Ovary (tissue), 3 donors: Measurements from ENCODE around the gene SLC12A6.

Source experiments
- POLR2A ChIP-seq: fragments of 450-650 bp; IDR thresholded peaks from one replicate; pipeline ENCODE4 v1.6.1; 2017; ENCODE audit warnings: antibody characterized with exemption, mild to moderate bottlenecking, moderate library complexity
- TF ChIP-seq, protein P1 (sequence below), 3 donors: fragments of 450-650 bp in 2 of 3; fragments of 200-600 bp in 1 of 3; IDR thresholded peaks; one replicate each; pipeline versions ENCODE4 v1.5.1 to v1.8.0; 2016 to 2022; ENCODE audit warnings: antibody characterized with exemption in 3 of 3, mild to moderate bottlenecking in 1 of 3
- donor health status: DM: no; HTN: no; CAD: no.

DNA sequence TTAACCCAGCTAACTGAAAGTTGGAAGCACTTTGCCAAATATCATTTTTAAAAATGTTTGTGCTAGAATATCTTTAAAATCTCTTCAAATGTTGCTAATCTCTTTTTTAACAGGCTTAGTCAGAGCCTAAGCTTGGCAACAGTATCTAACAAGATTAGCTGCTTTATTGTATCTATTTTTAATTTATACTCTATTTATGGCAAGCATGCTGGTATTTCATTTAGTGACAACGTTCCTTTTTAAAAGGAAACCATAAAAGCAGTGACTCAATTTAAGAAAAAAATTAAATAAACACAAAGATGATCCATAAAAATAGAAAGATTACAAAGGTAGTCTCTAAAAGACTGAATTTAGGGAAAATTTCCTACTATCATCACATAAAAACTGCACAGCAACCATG, 40.5 kb downstream of the SLC12A6 start:
- TF ChIP-seq, protein P1, sequence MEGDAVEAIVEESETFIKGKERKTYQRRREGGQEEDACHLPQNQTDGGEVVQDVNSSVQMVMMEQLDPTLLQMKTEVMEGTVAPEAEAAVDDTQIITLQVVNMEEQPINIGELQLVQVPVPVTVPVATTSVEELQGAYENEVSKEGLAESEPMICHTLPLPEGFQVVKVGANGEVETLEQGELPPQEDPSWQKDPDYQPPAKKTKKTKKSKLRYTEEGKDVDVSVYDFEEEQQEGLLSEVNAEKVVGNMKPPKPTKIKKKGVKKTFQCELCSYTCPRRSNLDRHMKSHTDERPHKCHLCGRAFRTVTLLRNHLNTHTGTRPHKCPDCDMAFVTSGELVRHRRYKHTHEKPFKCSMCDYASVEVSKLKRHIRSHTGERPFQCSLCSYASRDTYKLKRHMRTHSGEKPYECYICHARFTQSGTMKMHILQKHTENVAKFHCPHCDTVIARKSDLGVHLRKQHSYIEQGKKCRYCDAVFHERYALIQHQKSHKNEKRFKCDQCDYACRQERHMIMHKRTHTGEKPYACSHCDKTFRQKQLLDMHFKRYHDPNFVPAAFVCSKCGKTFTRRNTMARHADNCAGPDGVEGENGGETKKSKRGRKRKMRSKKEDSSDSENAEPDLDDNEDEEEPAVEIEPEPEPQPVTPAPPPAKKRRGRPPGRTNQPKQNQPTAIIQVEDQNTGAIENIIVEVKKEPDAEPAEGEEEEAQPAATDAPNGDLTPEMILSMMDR (IDR thresholded peaks at IDR 0.05) = no peak
- TF ChIP-seq POLR2A = no peak
